Esophagus muscularis mucosa (tissue), 4 donors: Measurements from ENCODE around the gene LHFPL2. TPM values are rescaled to one million over a fixed set of nuclear protein-coding genes. Genes with fewer than 3 reads are reported as not detected.

Experiments used
- DNase-seq: peaks from one replicate; pipeline ENCODE4 v3.0.0-alpha.2; 2017; ENCODE audit errors: extremely low spot score
- H3K27ac ChIP-seq, 4 donors: fragments of 200-600 bp; sonication (generic); replicated peaks in 1 of 4; 1 replicate in 3 of 4; 2 replicates in 1 of 4; pipeline ENCODE4 v1.5.1; 2016 to 2019; ENCODE audit warnings: mild to moderate bottlenecking in 1 of 4
- H3K27me3 ChIP-seq, 4 donors: fragments of 200-600 bp; sonication (generic); one replicate each; pipeline versions ENCODE4 v1.5.1 to v1.6.0; 2016 to 2019
- H3K36me3 ChIP-seq, 4 donors: fragments of 200-600 bp; sonication (generic); one replicate each; pipeline ENCODE4 v1.5.1; 2016 to 2019
- H3K4me1 ChIP-seq, 4 donors: fragments of 200-600 bp; sonication (generic); one replicate each; pipeline ENCODE4 v1.5.1; 2016 to 2019
- H3K4me3 ChIP-seq, 4 donors: fragments of 200-600 bp; sonication (generic); 1 replicate in 2 of 4; 2 replicates in 2 of 4; pipeline ENCODE4 v1.5.1; 2016 to 2019; ENCODE audit warnings: mild to moderate bottlenecking in 4 of 4, moderate library complexity in 1 of 4
- H3K9me3 ChIP-seq, 4 donors: fragments of 200-600 bp; sonication (generic); 1 replicate in 3 of 4; 2 replicates in 1 of 4; pipeline ENCODE4 v1.5.1; 2016 to 2019
- CTCF ChIP-seq, 3 experiments: fragments of 200-600 bp in 2 of 3; fragments of 450-650 bp in 1 of 3; sonication (generic) in 2 of 3; IDR thresholded peaks; one replicate each; pipeline ENCODE4 v1.5.1; 2017 to 2019; ENCODE audit warnings: antibody characterized with exemption in 3 of 3, mild to moderate bottlenecking in 2 of 3, moderate library complexity in 1 of 3
- EP300 ChIP-seq: sonication (generic); formaldehyde crosslinking; IDR thresholded peaks from one replicate; pipeline ENCODE4 v1.6.1; 2017; ENCODE audit warnings: antibody characterized with exemption
- POLR2A ChIP-seq: fragments of 450-650 bp; IDR thresholded peaks from one replicate; pipeline ENCODE4 v1.6.1; 2017; ENCODE audit warnings: antibody characterized with exemption, moderate library complexity, mild to moderate bottlenecking, low read depth
- POLR2AphosphoS5 ChIP-seq, 2 donors: sonication (generic); formaldehyde crosslinking; IDR thresholded peaks; one replicate each; pipeline ENCODE4 v1.6.1; 2017; ENCODE audit warnings: antibody characterized with exemption in 2 of 2
- WGBS: methylation state at CpG from one replicate; pipeline ENCODE4 v1.1.5; 2018; 5-methylcytosine and 5-hydroxymethylcytosine counted together
- intact Hi-C: fragments of 100-400 bp; cut with DNase I; formaldehyde crosslinking; loops from one replicate; pipeline ENCODE4 v1.15.1; 2023
- total RNA-seq, 4 donors: library from RNA; depleted of rRNA; stranded (reverse); fragments of >200 nt; gene quantifications; one replicate each; pipeline versions ENCODE4 v1.1.0 to v1.2.1, GENCODE V29; 2016

The LHFPL2 gene
- total RNA-seq, 4 donors from 2014 or later = 24.1 to 40.9 (median 28.1) TPM

GRCh38 chr5:78591972-78592700 lies 56.4 kb downstream of the LHFPL2 start:
- 67% methylated on average over 9 of the region's 9 CpGs for WGBS
- intact Hi-C loops = no loop called here

GRCh38 chr5:78591138-78591612 lies 57.4 kb downstream of the LHFPL2 start:
- H3K9me3 ChIP-seq = no peaks in the 10 kb centered on the region
- 34% methylated on average over 6 of the region's 6 CpGs for WGBS
- H3K4me3 ChIP-seq = no peak overlapping the region
- TF ChIP-seq POLR2A = no peak
- no peak for TF ChIP-seq EP300
- TF ChIP-seq CTCF (IDR thresholded peaks at IDR 0.05) = no peak
- no peak for TF ChIP-seq POLR2AphosphoS5 (IDR thresholded peaks at IDR 0.05)
- intact Hi-C loops = no loop called here
- H3K27ac ChIP-seq = peak overlapping the region in 1 of 4 donors; percentile 31
- no peak for DNase-seq
- H3K27me3 ChIP-seq = no peaks in the 10 kb centered on the region
- no peaks in the 10 kb centered on the region for H3K36me3 ChIP-seq
- peaks cover 49 to 85% (median 79%) of the 10 kb centered on the region in 4 donors for H3K4me1 ChIP-seq

More at GRCh38 chr5:78591972-78592700, 56.4 kb downstream of the LHFPL2 start:
- H3K27me3 ChIP-seq = no peaks in the 10 kb centered on the region
- H3K4me1 ChIP-seq = peaks cover 49 to 84% (median 83%) of the 10 kb centered on the region in 4 donors
- H3K27ac ChIP-seq = peak overlapping the region in 1 of 4 donors; percentile 31
- no peaks in the 10 kb centered on the region for H3K9me3 ChIP-seq
- no peak overlapping the region for H3K4me3 ChIP-seq
- H3K36me3 ChIP-seq = no peaks in the 10 kb centered on the region
- TF ChIP-seq EP300 = no peak
- TF ChIP-seq POLR2A = no peak
- TF ChIP-seq POLR2AphosphoS5 (IDR thresholded peaks at IDR 0.05) = no peak
- no peak for TF ChIP-seq CTCF (IDR thresholded peaks at IDR 0.05)
- DNase-seq = no peak

GRCh38 chr5:78589923-78590322 lies 58.6 kb downstream of the LHFPL2 start:
- Histone ChIP-seq H3K27ac (no peak overlapping the region), H3K36me3 (no peaks in the 10 kb centered on the region), H3K4me1 (peaks cover 42 to 72% (median 66%) of the 10 kb centered on the region in 4 donors), H3K27me3 (no peaks in the 10 kb centered on the region), H3K4me3 (no peak overlapping the region), H3K9me3 (no peaks in the 10 kb centered on the region)
- 74% methylated on average over 5 of the region's 5 CpGs for WGBS
- no peak for DNase-seq
- TF ChIP-seq POLR2A = no peak
- no peak for TF ChIP-seq CTCF (IDR thresholded peaks at IDR 0.05)
- no peak for TF ChIP-seq POLR2AphosphoS5 (IDR thresholded peaks at IDR 0.05)
- no peak for TF ChIP-seq EP300
- intact Hi-C loops = no loop called here

- H3K9me3 ChIP-seq = no peaks in the 10 kb centered on the region
- no peak overlapping the region for H3K4me3 ChIP-seq
- peak overlapping the region in 2 of 4 donors; percentile 20 to 46 for H3K27ac ChIP-seq
- intact Hi-C loops = no loop called here
- TF ChIP-seq CTCF (IDR thresholded peaks at IDR 0.05) (no peak), EP300 (no peak), POLR2AphosphoS5 (IDR thresholded peaks at IDR 0.05) (no peak), POLR2A (no peak)
- no peaks in the 10 kb centered on the region for H3K36me3 ChIP-seq
- H3K4me1 ChIP-seq = peaks cover 28 to 58% (median 52%) of the 10 kb centered on the region in 4 donors
- H3K27me3 ChIP-seq = no peaks in the 10 kb centered on the region
- DNase-seq = no peak
Measured at GRCh38 chr5:78588507-78588906, 60.1 kb downstream of the LHFPL2 start.
